ENCODE measurements around the gene CSAD.

- TF ChIP-seq CTCF (conservative IDR thresholded peaks at IDR 0.05) (peak; percentile 97), EZH2 (IDR thresholded peaks at IDR 0.05; ENCODE audit: low read depth) (no peak)
Measured at GRCh38 chr12:53159195-53159839, 21.4 kb downstream of the CSAD start.
